Loucy (cell line): ENCODE measurements around the gene GRM2.

Source experiments
- CTCF ChIP-seq: fragments of 200-600 bp; sonication (generic); conservative IDR thresholded peaks from 2 replicates; pipeline ENCODE4 v1.5.1; 2014; ENCODE audit warnings: mild to moderate bottlenecking, antibody characterized with exemption, low read length
- EZH2phosphoT487 ChIP-seq: fragments of 200-600 bp; IDR thresholded peaks from 2 replicates; pipeline ENCODE4 v1.6.1; 2018; ENCODE audit warnings: antibody characterized with exemption, mild to moderate bottlenecking, moderate library complexity, borderline replicate concordance

- TF ChIP-seq CTCF (no peak), EZH2phosphoT487 (no peak)
Observed at GRCh38 chr3:51668756-51669155, 38.1 kb upstream of the GRM2 start.
